GM20431 (cell line): ENCODE results near the gene IL22RA1.

Source experiments
- in situ Hi-C: fragments of 300-500 bp; cut with MseI, MboI; formaldehyde crosslinking; loops from one replicate; pipeline ENCODE4 v1.15.0; 2020; ENCODE audit warnings: low sequenced_read_pairs; ENCODE audit not compliant: unreplicated experiment

IL22RA1 gene

DNA sequence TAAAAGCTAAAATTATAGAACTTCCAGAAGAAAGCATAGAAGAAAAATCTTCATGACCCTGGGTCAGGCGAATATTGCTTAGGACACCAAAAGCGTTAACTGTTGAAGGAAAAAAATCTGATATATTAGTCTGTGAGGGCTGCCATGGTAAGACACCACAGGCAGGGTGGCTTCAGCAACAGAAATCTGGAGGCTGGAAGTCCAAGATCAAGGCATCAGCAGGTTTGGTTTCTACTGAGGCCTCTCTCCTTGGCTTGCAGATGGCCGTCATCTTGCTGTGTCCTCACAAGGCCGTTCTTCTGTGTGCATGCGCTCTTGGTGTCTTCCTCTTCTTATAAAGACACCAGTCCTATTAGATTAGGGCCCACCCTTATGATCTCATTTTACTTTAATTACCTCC, 29.7 kb upstream of the IL22RA1 start:
- in situ Hi-C loops, result no loop called here

DNA sequence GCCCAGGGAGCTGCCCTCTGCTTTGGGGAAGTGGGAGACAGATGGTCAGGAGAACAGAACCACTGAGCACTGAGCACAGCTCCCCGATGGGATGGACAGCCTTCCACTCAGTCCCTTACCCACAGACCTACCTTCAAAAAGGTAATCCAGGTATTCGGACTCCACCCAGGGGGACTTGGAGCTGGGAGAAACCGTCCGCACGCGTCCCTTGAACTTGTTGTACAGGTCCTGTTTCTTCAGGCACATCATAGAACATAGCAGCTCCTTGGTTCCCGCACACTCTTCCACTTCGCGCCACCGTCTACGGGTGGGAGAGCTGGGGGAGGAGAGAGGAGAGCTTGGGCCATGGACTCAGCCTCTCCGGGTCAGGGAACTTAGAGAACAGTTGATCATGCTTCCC, 26.3 kb upstream of the IL22RA1 start:
- in situ Hi-C loops, result no loop called here

DNA sequence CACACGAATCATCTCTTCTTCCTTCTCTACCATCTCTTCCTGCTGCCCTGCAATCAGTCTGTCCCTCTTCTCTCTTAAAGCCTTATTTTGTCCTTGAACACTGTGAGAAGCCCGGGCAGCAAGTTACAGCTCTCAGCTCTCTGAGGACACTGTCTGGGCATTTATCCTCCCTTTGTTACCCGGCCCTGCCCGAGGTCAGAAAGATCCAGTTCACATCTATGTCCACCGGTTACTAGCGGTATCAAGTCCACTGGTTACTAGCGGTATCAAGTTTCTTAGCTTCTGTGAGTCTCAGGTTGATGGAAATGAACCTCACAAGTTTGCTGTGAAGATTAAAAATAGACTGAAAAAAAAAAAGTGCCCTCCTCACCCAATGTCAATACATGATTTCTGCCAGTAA, 25.3 kb upstream of the IL22RA1 start:
- in situ Hi-C loops, result no loop called here

DNA sequence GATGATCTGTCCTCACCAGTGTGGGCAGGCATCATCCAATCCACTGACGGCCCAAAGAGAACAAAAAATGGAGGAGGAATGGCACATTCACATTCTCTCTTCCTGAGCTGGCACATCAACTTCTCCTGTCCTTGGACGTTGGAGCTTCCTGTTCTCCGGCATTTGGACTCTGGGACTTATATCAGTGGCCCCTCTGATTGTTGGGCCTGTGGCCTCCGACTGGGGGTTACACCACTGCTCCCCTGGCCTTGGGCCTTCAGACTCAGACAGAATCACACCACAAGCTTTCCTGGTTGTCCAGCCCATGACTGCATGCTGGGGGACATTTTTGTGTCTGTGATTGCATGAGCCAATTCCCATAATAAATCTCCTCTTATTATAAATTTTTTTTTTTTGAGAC, 24.1 kb upstream of the IL22RA1 start:
- in situ Hi-C loops, result no loop called here

DNA sequence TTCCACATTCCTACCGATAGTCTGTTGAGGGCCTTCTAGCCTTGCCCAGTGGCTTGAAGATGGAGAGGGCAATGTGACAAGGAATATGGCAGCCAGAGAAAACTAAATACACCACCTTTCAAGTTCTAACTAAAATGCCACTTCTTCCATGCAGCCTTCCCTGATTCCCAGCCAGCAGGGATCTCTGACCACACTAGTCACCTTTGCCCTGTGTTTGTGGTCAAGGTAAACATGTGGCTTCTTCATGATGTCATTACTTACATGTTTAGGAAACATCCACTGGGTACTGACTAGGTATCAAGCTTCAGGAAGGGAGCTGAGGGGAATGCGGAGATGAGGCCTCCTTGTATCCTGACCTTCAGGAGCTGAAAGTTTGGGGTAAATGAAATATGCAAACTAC, 22.6 kb upstream of the IL22RA1 start:
- in situ Hi-C loops, result no loop called here

DNA sequence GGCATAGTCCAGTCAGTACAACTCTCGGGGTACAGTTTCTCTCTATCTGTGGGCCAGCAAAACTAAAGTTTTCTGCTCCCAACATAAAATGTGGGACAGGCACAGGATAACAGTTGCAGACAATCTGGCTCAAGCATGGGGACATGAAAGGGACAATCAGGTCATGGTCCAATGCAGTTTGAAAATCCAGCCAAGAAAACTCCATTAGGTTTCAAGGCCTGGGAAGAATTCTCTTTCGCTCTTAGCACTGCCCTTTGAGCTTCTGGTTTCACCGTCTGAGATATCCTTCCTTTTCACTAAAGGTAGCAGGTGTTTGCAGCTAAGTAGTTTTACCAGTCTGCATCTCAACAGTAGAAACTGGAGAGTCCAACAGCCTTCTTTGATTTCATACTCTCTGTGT, 21.1 kb upstream of the IL22RA1 start:
- in situ Hi-C loops, result no loop called here

DNA sequence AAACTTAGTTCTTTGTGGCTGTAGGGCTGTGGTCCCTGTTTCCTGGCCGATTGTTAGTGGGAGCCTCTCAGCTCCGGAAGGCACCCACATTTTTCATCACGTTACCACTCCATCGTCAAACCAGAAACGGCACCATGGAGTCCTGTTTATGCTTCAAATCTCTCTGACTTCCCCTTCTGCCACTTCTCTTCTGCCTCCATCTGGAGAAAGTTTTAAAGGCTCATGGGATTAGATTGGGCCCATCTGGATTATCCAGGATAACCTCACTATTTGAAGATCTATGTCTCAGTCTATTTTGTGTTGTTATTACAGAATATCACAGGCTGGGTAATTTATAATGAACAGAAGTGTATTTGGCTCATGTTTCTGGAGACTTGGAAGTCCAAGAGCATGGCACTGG, 19.3 kb upstream of the IL22RA1 start:
- in situ Hi-C loops, result no loop called here

DNA sequence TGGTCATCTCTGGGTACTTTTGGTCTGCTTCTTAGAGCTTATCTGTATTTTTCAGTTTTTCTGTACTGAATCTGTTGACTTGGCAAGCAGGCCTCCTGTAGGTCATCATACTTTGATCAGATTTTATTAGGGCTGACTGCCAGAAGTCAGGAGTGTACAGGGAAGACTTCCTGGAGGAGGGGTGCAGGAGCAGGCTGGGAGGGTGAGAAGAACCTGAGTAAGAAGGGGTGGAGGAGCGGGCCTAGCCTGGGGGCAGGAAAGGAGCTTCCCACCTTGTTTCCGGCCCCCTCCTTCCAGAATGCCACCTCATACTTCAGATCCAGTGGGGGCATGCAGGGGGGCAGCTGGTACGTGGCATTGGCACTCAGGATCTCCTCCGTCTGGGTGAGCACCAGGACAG, 18.3 kb upstream of the IL22RA1 start:
- in situ Hi-C loops, result no loop called here

DNA sequence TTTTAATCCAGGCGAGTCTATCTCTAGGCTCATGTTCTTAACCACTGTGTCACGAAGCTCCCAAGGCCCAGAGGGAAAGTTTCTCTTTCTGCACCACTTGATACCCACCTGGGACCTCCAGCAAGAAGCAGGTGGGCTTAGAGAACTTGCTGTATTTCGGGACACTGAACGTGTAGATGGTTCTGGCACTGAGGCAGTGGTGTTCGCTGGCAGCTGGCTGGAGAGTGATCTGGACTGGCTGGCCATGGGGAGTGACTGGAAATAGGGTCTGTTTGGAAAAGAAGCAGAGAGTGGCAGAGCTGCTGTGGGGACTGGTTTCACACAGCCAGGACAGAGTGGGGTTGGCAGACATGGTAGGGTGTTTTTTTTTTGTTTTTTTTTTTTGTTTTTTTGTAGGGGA, 16.4 kb upstream of the IL22RA1 start:
- in situ Hi-C loops, result no loop called here

DNA sequence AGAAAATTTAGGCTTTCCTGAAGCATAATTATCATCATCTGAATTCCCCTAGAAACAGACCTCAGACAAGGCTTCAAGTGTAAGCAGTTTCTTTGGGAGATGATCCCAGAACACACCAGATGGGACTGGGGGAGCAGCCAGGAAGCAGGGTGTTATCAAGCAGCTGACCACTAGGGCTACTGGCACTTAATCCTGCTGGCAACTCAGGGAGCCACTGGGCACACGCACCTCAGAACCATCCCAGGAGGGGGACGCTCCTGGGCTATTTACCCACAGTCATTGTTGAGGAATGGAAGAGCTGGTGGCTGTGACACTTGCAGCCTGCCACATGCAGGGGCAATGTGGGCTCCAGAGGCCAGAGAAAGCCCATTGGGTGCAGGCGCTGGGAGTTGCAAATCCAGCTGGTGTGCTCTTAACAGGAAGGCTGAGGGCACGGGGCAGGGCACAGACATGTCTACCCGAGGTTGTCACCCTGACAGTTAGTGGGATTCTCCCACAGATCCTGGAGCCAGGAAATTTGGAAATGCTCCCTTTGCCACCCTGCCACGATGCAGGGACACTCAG, 15.1 kb upstream of the IL22RA1 start:
- in situ Hi-C loops, result no loop called here

DNA sequence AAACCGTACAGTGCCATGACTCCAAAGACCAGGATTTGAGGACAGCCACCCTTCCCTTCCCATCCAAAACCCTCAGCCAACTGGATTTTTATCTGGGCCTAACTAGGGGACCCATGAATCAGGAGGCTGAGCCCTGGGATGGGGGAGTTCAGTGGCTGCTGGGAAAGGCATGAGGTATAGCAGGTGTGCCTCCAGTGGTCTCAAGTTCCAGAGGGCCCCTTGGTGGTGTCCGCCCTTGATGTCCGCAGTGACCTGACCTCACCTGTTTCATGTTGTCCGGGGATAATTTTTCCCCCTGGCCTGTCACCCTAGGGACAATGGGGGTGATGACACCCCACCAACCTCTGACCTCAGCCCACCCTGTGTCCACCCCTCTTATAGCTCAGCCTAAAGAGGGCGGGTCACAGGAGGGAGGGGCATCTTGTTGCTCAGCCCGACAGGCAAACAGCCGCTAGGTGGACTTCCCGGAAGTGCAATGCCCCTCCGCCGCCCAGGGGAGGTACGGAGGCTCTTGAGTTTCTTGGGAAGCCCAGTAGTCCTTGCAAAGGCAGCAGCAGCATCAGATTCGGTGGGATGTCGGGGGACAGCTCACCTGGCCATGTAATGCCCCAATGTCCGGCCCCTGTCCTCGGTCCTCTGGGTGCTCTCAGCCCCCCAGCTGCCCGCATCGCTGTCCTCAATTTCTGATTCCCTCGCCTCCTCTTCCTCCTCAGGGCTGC, 13.8 kb upstream of the IL22RA1 start:
- in situ Hi-C loops, result no loop called here

DNA sequence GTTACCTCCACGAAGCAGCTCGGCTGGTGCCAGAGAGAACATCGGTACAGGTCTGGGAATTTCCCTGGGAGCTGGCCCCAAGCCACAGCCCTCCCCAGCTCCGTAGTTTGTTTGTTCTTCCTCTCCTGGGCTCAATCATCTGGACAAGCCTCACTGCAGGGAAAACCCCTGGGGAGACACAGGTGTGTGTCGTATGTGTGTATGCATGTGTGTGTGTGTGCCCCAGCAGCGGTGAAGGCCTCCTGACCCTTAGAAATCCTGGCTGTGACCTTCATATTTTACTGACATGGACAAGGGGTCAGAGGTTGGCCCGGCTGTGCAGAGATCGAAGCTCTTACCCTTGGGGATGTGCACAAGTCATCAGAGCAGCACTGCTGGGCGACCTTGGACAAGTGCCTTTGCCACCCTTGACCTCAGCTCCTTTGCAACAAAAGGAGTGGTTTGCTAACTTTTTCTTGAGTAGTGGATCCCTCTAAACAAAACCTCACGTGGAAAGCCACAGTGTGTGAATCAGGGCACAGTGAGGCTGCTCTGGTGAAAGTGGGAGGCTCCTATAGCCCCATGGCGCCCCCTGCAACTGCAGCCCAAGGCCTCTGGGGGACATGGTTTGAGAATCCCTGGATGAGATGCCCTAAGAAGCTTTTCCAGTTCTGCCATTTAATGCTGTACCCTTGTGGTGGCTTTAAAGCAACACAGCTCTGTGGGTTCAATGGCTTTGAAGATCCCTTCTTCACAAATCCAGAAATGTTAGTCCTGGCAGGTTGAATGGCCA, 12.3 kb upstream of the IL22RA1 start:
- in situ Hi-C loops, result no loop called here

DNA sequence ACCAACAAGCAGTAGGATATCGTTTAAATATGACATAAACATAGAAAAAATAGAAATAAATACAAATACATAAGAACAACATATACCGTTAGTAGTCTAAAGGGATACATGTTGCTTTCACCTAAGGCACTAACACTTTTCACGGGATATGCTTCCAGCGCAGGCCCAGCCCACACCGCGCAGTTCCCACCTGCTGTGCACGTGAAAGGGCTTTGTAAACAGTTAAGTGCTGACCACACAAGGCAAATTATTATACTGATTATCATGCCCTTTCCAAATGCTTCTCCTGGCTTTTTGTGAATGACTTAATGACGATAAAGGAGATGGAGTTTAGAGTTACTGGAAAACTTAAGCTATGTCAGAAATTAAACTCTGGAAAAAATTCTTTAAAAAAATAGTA, 11.3 kb upstream of the IL22RA1 start:
- in situ Hi-C loops, result no loop called here

DNA sequence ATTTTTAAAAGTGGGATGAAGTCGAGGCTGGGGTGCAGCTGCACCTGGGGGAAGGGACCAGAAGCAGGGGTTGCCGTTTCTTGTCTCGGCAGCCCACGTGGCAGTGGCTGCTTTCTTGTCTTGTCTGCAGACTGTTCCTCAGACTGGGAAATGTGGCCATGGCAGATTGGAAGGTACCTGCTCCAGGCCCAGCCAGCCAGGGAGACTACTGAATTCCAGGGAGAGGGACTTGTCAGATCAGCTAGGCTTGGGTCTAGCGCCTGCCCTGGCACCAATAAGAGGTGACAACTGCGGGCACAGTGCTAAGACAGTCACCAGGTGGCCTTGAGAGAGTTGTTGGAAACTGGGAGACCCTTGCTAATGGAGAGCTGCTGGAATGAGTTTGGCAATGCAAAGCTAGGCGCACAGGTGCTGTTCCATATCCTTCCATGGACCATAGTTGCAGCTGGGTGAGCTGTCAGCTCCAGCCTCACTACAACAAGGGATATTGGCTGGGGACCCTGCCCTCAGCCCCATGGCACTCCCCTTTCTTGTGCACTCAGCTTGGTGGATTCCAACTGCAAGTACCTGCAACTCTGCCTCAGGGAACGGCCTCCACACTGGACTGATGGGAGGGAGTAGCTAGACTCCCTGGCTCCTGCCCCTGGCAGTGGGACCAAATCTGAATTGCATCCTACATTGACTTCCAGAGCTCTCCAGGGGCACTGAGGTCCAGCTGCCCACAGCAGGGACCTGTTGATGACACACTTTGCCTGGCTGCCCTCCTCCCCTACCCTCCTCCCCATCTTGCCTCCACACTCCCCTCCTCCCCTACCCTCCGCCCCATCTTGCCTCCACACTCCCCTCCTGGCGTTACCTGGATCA, 9.9 kb upstream of the IL22RA1 start:
- in situ Hi-C loops, result no loop called here

DNA sequence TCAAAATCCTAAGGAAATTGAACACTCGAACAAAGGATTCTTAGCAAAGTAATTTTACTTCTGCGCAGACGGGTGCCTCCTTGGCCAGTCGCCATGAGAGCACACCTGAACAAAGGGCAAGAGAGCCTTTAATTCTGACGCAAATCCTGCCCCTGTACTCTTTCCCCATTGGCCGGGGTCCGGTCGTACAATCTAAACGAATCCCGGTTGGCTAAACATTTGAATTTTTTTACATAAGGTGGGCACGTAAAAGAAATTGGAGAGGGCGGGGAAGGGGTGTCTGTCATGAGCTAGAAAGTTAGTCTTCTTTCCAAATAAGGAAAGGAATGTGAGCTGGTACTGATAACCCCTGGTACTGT, 8.2 kb upstream of the IL22RA1 start:
- in situ Hi-C loops, result no loop called here

DNA sequence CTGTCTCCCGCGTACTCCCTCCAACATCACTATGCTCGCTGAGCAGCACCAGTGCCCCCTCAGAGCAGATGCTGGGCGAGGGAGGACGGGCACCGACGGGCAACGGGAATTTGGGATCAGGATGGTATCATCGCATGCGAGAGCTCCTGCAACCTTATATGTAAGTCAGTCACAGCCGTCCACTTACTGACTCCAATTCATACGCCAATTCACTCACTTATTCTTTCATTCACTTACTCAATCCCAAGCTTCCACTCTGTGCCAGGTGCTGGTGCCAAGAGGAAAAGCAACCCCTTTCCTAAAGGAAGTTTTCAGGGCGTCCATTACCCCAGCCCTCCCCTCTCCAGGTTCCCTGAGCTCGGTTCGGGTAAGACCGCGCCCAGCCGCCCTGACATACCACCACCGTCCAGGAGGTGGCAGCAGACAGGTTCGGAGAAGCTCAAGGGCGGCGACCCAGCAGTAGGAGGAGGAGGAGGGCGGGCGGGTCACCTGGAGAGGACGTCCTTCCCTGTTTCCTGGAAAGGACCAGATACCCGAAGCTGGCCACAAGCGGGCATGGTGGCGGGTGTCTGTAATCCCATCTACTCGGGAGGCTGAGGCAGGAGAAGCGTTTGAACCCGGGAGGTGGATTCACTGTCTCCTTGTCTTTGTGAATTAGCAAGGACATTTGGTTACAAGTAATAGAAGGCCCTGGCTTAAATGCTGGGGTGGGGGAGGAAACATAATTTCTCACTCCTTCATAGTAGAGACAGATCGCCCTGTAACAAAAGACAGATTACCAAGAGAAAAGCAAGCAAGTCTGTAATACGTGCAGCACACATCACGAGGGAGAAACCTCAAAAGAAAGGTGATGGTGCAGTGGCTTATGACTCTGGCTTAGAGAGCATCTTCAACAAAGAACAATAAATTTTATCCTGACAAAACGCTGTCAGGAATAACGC, 7.6 kb upstream of the IL22RA1 start:
- in situ Hi-C loops, result no loop called here

DNA sequence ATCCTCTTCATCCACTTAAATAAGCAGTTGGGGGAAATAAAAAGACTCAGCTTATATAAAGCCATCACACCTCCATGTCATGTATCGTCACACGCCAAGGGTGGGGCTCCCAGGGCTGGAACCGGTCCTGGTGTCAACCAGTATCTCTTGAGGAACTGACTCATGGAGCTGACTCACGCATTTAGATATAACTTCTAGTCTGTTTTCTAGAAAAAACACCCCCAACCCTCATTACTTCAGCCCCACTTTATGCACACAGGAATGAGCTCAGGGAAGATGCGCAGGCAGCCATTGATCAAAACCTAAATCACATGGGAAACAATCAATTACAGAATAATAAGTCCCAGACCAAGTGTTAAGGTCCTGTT, 6.9 kb upstream of the IL22RA1 start:
- in situ Hi-C loops, result no loop called here

DNA sequence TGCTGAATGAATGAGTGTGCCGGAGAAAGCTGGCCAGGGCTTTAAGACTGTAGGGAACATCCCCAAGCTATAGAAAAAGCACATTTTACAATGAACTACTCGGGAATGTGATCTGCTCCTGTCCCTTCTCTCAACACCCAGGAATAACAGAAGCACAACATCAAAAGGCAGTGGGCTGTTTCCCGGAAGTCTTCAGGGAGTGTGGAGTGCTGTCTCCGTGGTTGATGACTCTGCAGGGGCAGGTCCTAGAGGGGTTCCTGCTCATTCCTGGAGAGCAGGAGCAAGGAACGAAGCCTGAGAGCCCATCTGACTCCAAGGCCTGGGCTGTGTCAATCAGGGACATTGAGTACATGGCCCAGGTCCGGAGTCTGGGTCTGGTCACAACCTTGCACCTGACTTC, 4.9 kb upstream of the IL22RA1 start:
- in situ Hi-C loops, result no loop called here

DNA sequence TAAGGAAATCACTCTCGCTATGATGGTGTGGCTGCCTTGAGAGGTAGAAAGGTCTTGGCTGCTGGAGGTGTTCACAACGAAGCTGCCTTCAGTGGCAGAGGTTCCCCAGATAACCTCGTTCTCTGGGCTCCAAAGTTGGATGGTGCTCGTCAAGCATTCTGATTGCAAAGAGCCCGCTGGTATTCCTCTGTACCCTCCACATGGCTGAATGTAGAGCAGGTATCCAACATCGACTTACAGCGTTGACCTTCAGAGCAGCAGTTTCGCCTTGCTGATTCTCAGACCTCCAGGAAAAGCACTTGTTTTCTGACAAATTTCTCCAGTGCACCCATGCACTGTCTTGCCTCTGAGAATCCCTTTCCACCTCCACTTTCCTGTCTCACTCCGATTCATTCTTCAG, 4.3 kb upstream of the IL22RA1 start:
- in situ Hi-C loops, result no loop called here
